Parathyroid adenoma (tissue), 2 donors: ENCODE data around the gene TRIM65.
A peak's percentile ranks its signal among the peaks of the same experiment; 100 is the strongest.
"Not testable (repeated sequence)": the region's sequence is repeated elsewhere in the genome, so short reads cannot be mapped to it uniquely, and the experiment has no call there.

Experiments
- H2AFZ ChIP-seq: fragments of 300-600 bp; sonication (generic); one replicate; pipeline ENCODE4 v1.7.0; 2017; ENCODE audit warnings: antibody characterized with exemption, mild to moderate bottlenecking
- H3K27ac ChIP-seq: fragments of 300-600 bp; sonication (generic); one replicate; pipeline ENCODE4 v1.7.0; 2017
- H3K27me3 ChIP-seq: fragments of 300-600 bp; sonication (generic); one replicate; pipeline ENCODE4 v1.7.0; 2017; ENCODE audit warnings: low read length; ENCODE audit not compliant: control insufficient read depth, insufficient read depth
- H3K36me3 ChIP-seq: fragments of 300-600 bp; sonication (generic); one replicate; pipeline ENCODE4 v1.7.0; 2017; ENCODE audit warnings: low read length; ENCODE audit not compliant: control insufficient read depth, insufficient read depth
- H3K4me1 ChIP-seq: fragments of 300-600 bp; sonication (generic); one replicate; pipeline ENCODE4 v1.7.0; 2017; ENCODE audit warnings: control low read depth
- H3K4me2 ChIP-seq: fragments of 300-600 bp; sonication (generic); one replicate; pipeline ENCODE4 v1.7.0; 2017; ENCODE audit warnings: low read length
- H3K4me3 ChIP-seq: fragments of 300-600 bp; sonication (generic); one replicate; pipeline ENCODE4 v1.7.0; 2017; ENCODE audit warnings: low read depth, low read length
- H3K79me2 ChIP-seq: fragments of 300-600 bp; sonication (generic); one replicate; pipeline ENCODE4 v1.7.0; 2017; ENCODE audit warnings: control low read depth
- H3K9ac ChIP-seq: fragments of 300-600 bp; sonication (generic); one replicate; pipeline ENCODE4 v1.7.0; 2017; ENCODE audit warnings: mild to moderate bottlenecking
- H3K9me3 ChIP-seq: fragments of 300-600 bp; sonication (generic); one replicate; pipeline ENCODE4 v1.7.0; 2017; ENCODE audit warnings: low read length; ENCODE audit not compliant: control insufficient read depth
- CTCF ChIP-seq: fragments of 300-600 bp; sonication (generic); IDR thresholded peaks from one replicate; pipeline ENCODE4 v1.7.0; 2017; ENCODE audit warnings: antibody characterized with exemption, mild to moderate bottlenecking
- donor health status: primary hyperparathyroidism.

Gene TRIM65

GRCh38 chr17:75875182-75875939, 21.4 kb downstream of the TRIM65 start:
- Histone ChIP-seq H3K4me3 (no peak overlapping the region), H3K9me3 (no peaks in the 10 kb centered on the region), H3K27ac (peak overlapping the region; percentile 87), H3K27me3 (no peaks in the 10 kb centered on the region), H3K79me2 (no peaks in the 10 kb centered on the region), H2AFZ (no peak overlapping the region), H3K4me1 (peaks cover 14% of the 10 kb centered on the region), H3K36me3 (no peaks in the 10 kb centered on the region), H3K9ac (no peak overlapping the region), H3K4me2 (peak overlapping the region; percentile 77)
- no peak for TF ChIP-seq CTCF

- Histone ChIP-seq H3K27ac (no peak overlapping the region), H3K4me1 (peaks cover 14% of the 10 kb centered on the region), H3K4me3 (no peak overlapping the region), H3K4me2 (no peak overlapping the region), H3K27me3 (no peaks in the 10 kb centered on the region), H3K79me2 (no peaks in the 10 kb centered on the region), H3K36me3 (no peaks in the 10 kb centered on the region), H3K9ac (no peak overlapping the region), H3K9me3 (no peaks in the 10 kb centered on the region), H2AFZ (no peak overlapping the region)
- no peak for TF ChIP-seq CTCF
Measured at GRCh38 chr17:75874323-75875181, 22.2 kb downstream of the TRIM65 start.

GRCh38 chr17:75873587-75874322, 23.0 kb downstream of the TRIM65 start:
- no peak overlapping the region for H3K4me2 ChIP-seq
- H3K9ac ChIP-seq, result no peak overlapping the region
- H3K27ac ChIP-seq, result no peak overlapping the region
- no peak for TF ChIP-seq CTCF
- H2AFZ ChIP-seq, result no peak overlapping the region
- no peak overlapping the region for H3K4me3 ChIP-seq
- no peaks in the 10 kb centered on the region for H3K27me3 ChIP-seq
- H3K36me3 ChIP-seq, result no peaks in the 10 kb centered on the region
- H3K79me2 ChIP-seq, result no peaks in the 10 kb centered on the region
- no peaks in the 10 kb centered on the region for H3K9me3 ChIP-seq
- peaks cover 14% of the 10 kb centered on the region for H3K4me1 ChIP-seq

- H3K4me2 ChIP-seq, result peak overlapping the region; percentile 54
Measured at GRCh38 chr17:75872434-75873351, 24.1 kb downstream of the TRIM65 start.

GRCh38 chr17:75870228-75870627, 26.5 kb downstream of the TRIM65 start:
- not testable (repeated sequence) for H3K79me2 ChIP-seq, H3K9me3 ChIP-seq, H3K9ac ChIP-seq, H3K27ac ChIP-seq, H3K4me3 ChIP-seq, H3K27me3 ChIP-seq, H2AFZ ChIP-seq, H3K4me2 ChIP-seq, H3K4me1 ChIP-seq, H3K36me3 ChIP-seq

More at GRCh38 chr17:75872434-75873351, 24.1 kb downstream of the TRIM65 start:
- Histone ChIP-seq H3K9ac (no peak overlapping the region), H3K4me3 (no peak overlapping the region), H3K4me1 (peaks cover 14% of the 10 kb centered on the region), H3K27ac (peak overlapping the region; percentile 72), H3K36me3 (no peaks in the 10 kb centered on the region), H2AFZ (peak overlapping the region; percentile 73), H3K9me3 (no peaks in the 10 kb centered on the region), H3K27me3 (no peaks in the 10 kb centered on the region), H3K79me2 (no peaks in the 10 kb centered on the region)
- TF ChIP-seq CTCF, result no peak
